Right hindlimb (tissue), 1 donor: ENCODE data around the gene ARHGDIA.

Experiments used
- DNase-seq: peaks from one replicate; pipeline ENCODE4 v3.0.0-alpha.2; 2018

Gene ARHGDIA

DNA sequence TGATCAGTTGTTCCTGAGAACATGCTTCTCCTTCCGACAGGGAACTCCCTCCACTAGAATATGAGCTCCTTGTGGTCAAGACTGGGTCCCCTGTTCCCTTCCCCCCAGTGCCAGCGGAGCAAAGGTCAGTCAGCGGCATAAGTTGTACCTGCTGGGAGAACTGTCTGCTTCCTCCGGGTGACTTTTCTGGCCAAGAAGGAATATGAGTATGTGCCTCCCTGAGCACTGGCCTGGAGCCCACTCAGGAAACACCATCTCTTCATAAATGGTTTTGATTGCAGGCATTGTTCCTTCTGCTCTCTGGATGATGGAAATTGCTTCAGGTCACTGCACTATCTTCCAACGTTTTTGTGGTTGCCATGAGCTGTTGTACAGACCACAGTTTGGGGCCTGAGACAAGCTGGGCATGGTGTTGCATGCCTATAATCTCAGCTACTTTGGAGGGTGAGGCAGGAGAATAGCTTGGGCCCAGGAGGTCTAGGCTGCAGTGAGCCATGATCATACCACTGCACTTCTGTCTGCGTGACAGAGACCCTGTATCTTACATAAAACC lies 7.9 kb downstream of the ARHGDIA start:
- no peak for DNase-seq

DNA sequence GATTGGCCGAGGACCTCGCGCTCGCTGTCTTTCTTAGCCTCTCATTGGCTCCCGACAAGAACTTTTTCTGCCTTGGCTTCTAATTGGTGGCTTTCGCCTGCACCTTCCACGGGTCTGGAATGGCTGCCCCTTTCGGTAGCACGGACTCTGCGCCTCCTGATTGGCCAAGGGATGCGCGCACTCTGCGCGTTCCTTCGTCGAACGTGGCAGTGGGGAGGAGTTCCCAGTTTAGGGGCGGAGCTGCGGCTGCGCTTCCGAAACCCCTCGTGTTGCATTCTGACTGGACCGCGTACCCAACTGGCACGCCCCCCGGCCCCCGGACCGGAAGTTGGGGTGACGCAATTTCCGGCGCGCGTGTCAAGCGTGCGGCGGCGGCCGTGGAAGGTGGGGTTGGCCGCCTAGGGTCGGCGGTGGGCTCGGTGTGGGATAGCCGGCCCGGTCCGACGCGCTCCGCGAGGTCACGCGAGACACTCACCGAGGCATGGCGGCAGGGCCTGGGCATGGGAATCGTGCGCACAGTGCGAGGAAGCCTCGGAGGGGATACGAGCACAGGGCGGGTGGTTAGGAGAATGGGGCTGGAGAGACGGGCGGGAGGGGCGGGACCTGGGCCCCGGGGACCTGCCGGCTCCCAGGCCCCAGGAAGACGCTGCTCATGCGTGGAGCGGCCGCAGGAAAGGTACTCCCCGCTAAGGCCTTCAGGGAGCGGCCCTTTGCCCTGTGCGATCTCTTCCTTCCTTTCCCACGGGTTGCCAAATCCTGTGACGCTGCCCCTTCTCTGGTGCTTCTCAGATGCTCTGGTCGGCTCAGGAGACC lies 10.2 kb downstream of the ARHGDIA start:
- peak; percentile 100 for DNase-seq

DNA sequence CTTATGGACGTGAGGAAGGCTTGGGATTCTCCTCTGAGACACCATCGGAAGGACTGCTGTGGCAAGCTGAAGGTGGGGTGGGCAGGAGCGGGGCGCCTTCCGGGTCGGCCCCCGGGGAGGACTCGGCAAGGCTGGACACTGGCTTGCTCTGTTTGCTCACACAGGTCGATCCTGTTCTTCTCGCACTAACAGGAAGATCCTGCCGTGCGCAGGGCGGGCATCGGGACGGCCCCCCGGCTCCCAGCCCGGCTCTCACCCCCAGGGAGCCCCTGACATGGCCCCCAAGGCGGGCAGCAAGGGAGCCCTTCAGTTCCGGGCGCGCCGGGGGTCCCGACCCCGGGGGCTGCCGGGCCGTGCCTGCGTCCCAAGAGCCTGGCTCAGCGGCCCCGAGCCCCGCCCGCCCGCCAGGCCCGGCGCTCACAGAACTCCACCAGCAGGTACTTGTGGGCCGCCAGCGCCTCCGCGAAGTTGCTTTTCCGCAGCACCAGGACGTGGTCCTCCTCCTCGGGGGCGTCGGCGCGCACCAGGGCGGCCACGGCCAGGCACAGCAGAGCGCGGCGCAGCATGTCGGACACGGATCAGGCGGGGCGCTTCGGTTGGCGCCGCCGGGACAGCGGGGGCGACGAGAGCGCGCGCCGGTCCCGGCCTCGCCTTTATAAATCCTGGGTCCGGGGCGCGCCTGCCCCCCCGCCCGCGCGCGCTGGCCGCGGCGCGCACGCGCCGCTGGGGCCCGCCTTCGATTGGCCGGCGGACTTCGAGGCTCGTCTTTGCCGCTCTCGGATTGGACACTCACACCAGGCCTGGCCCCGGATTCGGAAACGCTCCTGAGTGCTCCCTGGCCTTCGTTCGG lies 11.0 kb downstream of the ARHGDIA start, which contains the start of gene P4HB:
Gene P4HB (minus strand): TSS at position 630 of the 850 bp plus-strand sequence. CDS start 64 bp downstream, at position 566.
- no peak for DNase-seq

- no peak for DNase-seq
Observed at GRCh38 chr17:81858967-81859905, 11.9 kb downstream of the ARHGDIA start.

- no peak for DNase-seq
Observed at GRCh38 chr17:81858170-81858966, 12.8 kb downstream of the ARHGDIA start.

- DNase-seq, result no peak
Observed at GRCh38 chr17:81854974-81855774, 16.0 kb downstream of the ARHGDIA start.

DNA sequence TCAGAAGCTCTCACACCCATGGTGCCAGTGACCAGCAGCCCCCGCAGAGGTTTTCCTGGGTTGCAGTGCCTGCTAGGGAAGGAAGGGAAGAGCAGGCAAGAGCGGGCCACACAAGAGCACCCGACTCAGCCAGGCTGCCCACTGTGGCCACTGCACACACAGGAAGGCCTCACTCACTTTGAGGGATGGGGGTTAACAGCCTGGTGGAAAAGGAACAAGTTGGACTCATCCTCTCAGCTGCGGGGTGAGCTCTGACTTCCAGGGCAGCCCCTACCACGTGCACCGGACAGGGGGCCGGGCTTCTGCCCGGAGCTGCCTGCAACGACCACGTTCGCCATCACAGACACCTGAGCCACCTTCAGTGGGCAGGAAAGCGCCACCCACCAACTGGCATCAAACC lies 18.9 kb downstream of the ARHGDIA start:
- DNase-seq, result no peak

- DNase-seq, result no peak
Observed at GRCh38 chr17:81851423-81851822, 19.7 kb downstream of the ARHGDIA start.

GRCh38 chr17:81849457-81849856 lies 21.7 kb downstream of the ARHGDIA start:
- no peak for DNase-seq

DNA sequence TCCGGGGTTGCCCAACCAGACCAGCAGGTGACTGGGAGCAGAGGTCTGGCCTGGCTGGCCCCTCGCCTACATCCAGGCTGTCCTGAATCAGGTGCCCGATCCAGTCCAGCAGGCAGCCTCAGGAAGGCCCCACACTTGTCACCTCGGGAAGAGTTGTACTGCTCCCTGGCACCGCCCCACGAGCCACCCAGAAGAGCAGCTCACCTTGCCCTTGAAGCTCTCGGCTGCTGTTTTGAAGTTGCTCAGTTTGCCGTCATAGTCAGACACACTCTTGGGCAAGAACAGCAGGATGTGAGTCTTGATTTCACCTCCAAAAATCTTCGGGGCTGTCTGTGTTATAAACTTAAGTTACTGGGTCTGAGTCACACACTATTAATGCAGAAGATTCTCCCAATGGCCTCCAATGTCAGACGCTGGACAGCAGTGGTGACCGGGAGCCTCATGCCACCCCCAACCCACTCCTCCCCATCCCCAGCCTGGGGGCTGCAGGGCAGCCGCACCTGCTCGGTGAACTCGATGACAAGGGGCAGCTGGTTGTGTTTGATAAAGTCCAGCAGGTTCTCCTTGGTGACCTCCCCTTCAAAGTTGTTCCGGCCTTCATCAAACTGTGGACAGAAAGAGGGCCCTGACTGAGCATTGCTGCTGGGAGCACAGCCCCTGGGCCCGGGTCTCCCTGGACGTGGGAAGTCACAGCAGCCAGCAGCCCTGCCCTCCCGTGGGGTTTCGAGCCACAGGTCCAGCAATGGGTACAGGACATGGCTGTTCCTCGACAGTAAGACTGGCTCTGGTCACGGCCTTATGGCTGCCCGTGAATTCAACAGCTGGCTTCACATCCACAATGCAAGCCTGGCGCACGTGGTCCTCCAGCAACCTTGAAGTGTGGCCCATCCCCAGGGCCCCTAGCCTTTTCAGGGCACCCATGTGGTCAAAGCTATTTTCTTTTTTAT lies 24.1 kb downstream of the ARHGDIA start:
- no peak for DNase-seq

GRCh38 chr17:81845881-81846742 lies 25.0 kb downstream of the ARHGDIA start:
- DNase-seq, result no peak

- no peak for DNase-seq
Observed at GRCh38 chr17:81845361-81845760, 25.8 kb downstream of the ARHGDIA start.

DNA sequence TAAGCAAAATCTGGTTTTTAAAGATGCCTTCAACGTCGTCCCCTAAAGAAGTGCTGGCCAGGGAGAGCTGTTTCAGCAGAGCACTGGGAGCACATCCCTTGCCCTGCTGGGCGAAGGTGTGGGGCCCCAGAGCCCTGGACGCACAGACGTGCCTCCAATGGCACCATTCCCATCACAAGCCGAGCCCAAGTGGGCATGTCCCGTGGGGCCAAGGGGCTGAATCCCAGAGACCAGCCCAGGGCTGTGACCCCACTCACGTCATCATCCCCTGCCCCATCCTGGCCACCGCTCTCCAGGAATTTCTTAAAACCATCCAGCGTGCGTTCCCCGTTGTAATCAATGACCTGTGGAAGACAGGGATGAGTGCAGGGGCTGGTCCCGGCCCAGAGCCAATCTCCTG lies 26.2 kb downstream of the ARHGDIA start:
- DNase-seq, result no peak

GRCh38 chr17:81844327-81844851 lies 26.7 kb downstream of the ARHGDIA start:
- DNase-seq, result no peak

DNA sequence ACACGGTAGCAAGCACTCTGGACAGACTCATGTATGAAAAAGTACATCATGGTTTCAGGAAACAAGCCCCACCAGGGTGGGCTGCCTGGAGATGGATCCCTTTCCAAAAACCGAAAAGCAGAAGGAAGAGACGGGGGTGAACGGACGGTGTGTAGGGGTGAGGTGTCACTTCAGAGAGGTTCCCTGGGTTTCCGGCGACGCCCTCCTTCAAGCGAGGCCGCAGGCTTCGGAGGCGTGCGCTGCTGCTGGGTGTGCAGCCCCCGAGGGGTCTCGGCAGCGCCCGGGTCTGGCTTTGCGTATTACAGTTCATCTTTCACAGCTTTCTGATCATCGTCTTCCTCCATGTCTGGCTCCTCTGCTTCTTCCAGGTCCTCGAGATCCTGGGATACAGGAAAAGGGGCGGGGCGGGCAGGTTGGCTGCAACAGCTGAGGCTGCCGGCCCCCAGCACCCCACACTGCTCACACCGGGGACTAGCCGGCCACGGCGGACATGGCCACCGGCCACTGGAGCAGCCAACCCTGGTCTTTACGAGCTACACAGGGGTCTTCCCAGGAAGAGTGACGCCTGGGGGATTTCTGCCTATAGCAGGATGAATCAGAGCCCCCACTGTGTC lies 27.3 kb downstream of the ARHGDIA start:
- no peak for DNase-seq

DNA sequence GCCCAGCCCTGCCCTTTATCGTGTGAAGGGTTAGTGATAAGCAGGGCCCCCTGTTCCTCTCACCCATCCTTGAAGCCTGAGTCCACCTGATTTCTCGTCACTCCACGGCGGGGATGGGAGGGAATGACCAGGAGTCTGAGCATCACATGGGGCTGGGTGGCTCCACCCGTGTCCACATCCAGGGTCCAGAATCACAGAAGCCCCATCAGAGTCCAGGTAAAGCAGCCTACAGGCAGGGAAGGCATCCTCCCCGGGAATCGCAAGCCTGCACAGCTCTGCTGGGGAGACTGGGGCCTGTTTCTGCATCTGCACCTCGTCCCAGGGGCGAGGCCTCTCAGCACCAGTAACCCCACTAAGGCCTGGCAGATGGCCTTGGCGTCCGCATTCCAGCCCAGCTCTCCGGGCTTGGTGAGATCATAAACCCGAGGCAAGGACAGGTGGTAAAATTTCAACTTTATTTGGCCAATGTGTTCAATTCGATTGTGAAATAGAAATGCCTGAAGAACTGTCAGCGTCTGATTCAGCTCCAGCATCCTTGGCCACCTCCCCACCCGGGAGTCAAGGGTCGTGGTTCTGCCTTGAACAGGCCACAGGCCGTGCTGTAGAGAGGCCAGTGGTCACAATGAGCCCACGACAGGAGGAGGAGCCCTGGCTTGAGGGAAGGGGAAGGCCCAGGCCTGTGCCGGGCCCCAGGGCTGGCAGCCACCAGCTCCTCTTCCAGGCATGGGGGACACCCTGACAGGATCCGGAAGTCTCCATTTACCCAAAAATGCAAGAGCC lies 28.2 kb downstream of the ARHGDIA start:
- no peak for DNase-seq

GRCh38 chr17:81842378-81842724 lies 28.8 kb downstream of the ARHGDIA start:
- DNase-seq, result no peak
